Pancreas (tissue), 10 donors: ENCODE data around the gene ZNF775. TPM values are rescaled to one million over a fixed set of nuclear protein-coding genes. Genes with fewer than 3 reads are reported as not detected.

Experiments used
- ATAC-seq, 4 donors: fragments of 200-7000 bp; cut with Tn5 transposase; one replicate each; pipeline versions ENCODE4 v1.8.0 to v1.9.1; 2020; ENCODE audit warnings: mild to moderate bottlenecking in 4 of 4, moderate library complexity in 4 of 4
- DNase-seq, 6 donors: peaks; one replicate each; pipeline ENCODE4 v3.0.0-alpha.2; 2020
- FAIRE-seq: peaks from 2 replicates; lab custom pipeline; 2012; peaks lifted over from hg19 to GRCh38; lab: Jason Lieb, UNC
- H3K27ac ChIP-seq, 4 donors: fragments of 200-600 bp; sonication (generic); 1 replicate in 3 of 4; 2 replicates in 1 of 4; pipeline versions ENCODE4 v1.5.0 to v1.8.0; 2020
- H3K27me3 ChIP-seq, 4 donors: fragments of 200-600 bp; one replicate each; pipeline ENCODE4 v1.8.0; 2021
- H3K36me3 ChIP-seq, 3 donors: fragments of 200-600 bp; sonication (generic) in 1 of 3; one replicate each; pipeline versions ENCODE4 v1.5.0 to v1.8.0; 2020 to 2021
- H3K4me1 ChIP-seq, 3 donors: fragments of 200-600 bp; one replicate each; pipeline ENCODE4 v1.8.0; 2021
- H3K4me3 ChIP-seq, 4 donors: fragments of 200-600 bp; sonication (generic) in 2 of 4; one replicate each; pipeline versions ENCODE4 v1.5.0 to v1.8.0; 2020 to 2021
- H3K9me3 ChIP-seq, 4 donors: fragments of 200-600 bp; one replicate each; pipeline ENCODE4 v1.8.0; 2021
- CTCF ChIP-seq, 4 donors: fragments of 200-600 bp; sonication (generic) in 3 of 4; IDR thresholded peaks; one replicate each; pipeline versions ENCODE4 v1.5.0 to v1.8.0; 2021; ENCODE audit warnings: antibody characterized with exemption in 4 of 4
- WGBS, 2 donors: extraction: QIAGEN DNeasy Blood & Tissue Kit; methylation state at CpG; one replicate each; pipeline ENCODE4 v1.1.7; 2013; 5-methylcytosine and 5-hydroxymethylcytosine counted together
- intact Hi-C, 3 donors: fragments of 100-400 bp; cut with DNase I; formaldehyde crosslinking; loops; one replicate each; pipeline versions ENCODE4 v1.11.1 to v1.14.2; 2022
- polyA plus RNA-seq, 2 donors: library from polyadenylated mRNA; stranded (reverse); fragments of 200-250 nt; gene quantifications; one replicate each; pipeline ENCODE4 v1.2.3, GENCODE V29; 2013
- total RNA-seq, 6 donors: library from RNA; stranded (reverse); fragmentation: NEBNext Ultra II Directional in 4 of 6; extraction: Animal tissue kit (Norgen Biotek cat#: 25700) in 4 of 6; gene quantifications; one replicate each; pipeline versions ENCODE4 v1.2.1 to v1.2.4, GENCODE V29; 2021 to 2023
- donor health status: healthy with polysubstance abuse.
- donor health status: DM: no; HTN: no; CAD: no; lungs with moderate emphysema.
- donor health status: DM: no; HTN: no; CAD: no.
- donor health status: control.
- donor health status: control.
- donor health status: Bipolar disorder and iron deficiency.
- donor health status: DM: yes; HTN: yes; CAD: no.
- donor health status: DM: no; HTN: no; CAD: no.
- donor health status: DM: no; HTN: no; CAD: no.
- donor health status: DM: yes; HTN: yes; CAD: no.

Gene ZNF775
- total and polyA plus RNA-seq, 8 donors: 2.0 to 7.4 (median 2.9) TPM

- peaks cover 0 to 7% (median 0%) of the 10 kb centered on the region in 3 donors for H3K36me3 ChIP-seq
- TF ChIP-seq CTCF (IDR thresholded peaks at IDR 0.05): no peak
- no peak for ATAC-seq
- H3K4me1 ChIP-seq: peaks cover 0 to 11% (median 6%) of the 10 kb centered on the region in 3 donors
- no peak for FAIRE-seq
- peak in 1 of 6 donors; percentile 40 for DNase-seq
- no peaks in the 10 kb centered on the region for H3K9me3 ChIP-seq
- WGBS, 2 donors: 86 to 89% methylated on average over 10 to 11 of the region's 11 CpGs
- no peak overlapping the region for H3K4me3 ChIP-seq
- no peak overlapping the region for H3K27ac ChIP-seq
- no peaks in the 10 kb centered on the region for H3K27me3 ChIP-seq
- intact Hi-C loops: no loop called here
Measured at GRCh38 chr7:150411606-150412005, 32.5 kb downstream of the ZNF775 start.

- FAIRE-seq (no peak), ATAC-seq (no peak), DNase-seq (peak in 1 of 6 donors; percentile 38)
- Histone ChIP-seq H3K9me3 (no peaks in the 10 kb centered on the region), H3K4me3 (no peak overlapping the region), H3K27me3 (no peaks in the 10 kb centered on the region), H3K27ac (no peak overlapping the region), H3K4me1 (peaks cover 0 to 7% (median 4%) of the 10 kb centered on the region in 3 donors), H3K36me3 (peaks cover 0 to 7% (median 0%) of the 10 kb centered on the region in 3 donors)
- intact Hi-C loops: no loop called here
- TF ChIP-seq CTCF (IDR thresholded peaks at IDR 0.05): no peak
- 92 to 95% methylated on average over 10 to 11 of the region's 11 CpGs for WGBS, 2 donors
Measured at GRCh38 chr7:150412016-150412415, 32.9 kb downstream of the ZNF775 start.

GRCh38 chr7:150412518-150413488 is 33.7 kb downstream of the ZNF775 start:
- Histone ChIP-seq H3K27me3 (no peaks in the 10 kb centered on the region), H3K4me3 (no peak overlapping the region), H3K36me3 (peaks cover 0 to 7% (median 0%) of the 10 kb centered on the region in 3 donors), H3K4me1 (no peaks in the 10 kb centered on the region), H3K9me3 (no peaks in the 10 kb centered on the region), H3K27ac (no peak overlapping the region)
- no peak for FAIRE-seq
- peak in 2 of 6 donors; percentile 42 to 57 for DNase-seq
- TF ChIP-seq CTCF (IDR thresholded peaks at IDR 0.05): no peak
- WGBS, 2 donors: 84 to 85% methylated on average over 37 of the region's 37 CpGs
- no peak for ATAC-seq
- intact Hi-C loops: no loop called here

DNA sequence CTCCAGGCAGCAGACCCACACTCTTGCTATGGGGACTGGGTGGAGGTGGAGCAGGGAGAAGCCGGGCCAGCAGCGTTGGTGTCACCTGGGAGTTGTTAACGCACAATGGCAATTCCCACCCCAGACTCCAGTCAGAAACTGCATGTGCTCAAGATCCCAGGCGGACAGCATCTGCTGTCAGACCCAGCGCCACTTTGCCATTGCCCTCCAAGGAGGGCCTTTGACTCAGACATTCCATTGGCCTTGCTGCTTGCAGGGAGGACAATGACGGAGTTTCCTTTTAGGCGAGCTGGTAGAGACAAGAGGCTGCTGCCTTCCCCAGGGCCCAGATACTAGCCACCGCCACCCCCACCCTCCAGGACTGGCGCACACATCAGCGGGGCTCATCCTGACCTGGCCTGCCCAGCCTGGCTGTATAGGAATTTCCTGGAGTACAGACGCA is 34.5 kb downstream of the ZNF775 start:
- no peak for ATAC-seq
- TF ChIP-seq CTCF (IDR thresholded peaks at IDR 0.05): no peak
- intact Hi-C loops: no loop called here
- DNase-seq: peak in 2 of 6 donors; percentile 33 to 45
- Histone ChIP-seq H3K27me3 (no peaks in the 10 kb centered on the region), H3K36me3 (peaks cover 0 to 7% (median 0%) of the 10 kb centered on the region in 3 donors), H3K4me3 (no peak overlapping the region), H3K27ac (no peak overlapping the region), H3K9me3 (no peaks in the 10 kb centered on the region), H3K4me1 (no peaks in the 10 kb centered on the region)
- WGBS, 2 donors: 91% methylated on average over 11 of the region's 11 CpGs
- FAIRE-seq: no peak
